Measurements from ENCODE around the gene WDR1. TPM values are rescaled to one million over a fixed set of nuclear protein-coding genes. Genes with fewer than 3 reads are reported as not detected.
A peak's percentile ranks its signal among the peaks of the same experiment; 100 is the strongest.

Gene WDR1
- total RNA-seq, 2 experiments from 2014 or later: 308 to 354 TPM

- Mint-ChIP-seq H3K27ac (no peak overlapping the region), H3K27me3 (peaks cover 2% of the 10 kb centered on the region), H3K4me1 (peaks cover 2% of the 10 kb centered on the region), H3K36me3 (ENCODE audit: low read depth) (no peaks in the 10 kb centered on the region), H3K4me3 (no peak overlapping the region), H3K9me3 (ENCODE audit: low read depth) (no peaks in the 10 kb centered on the region)
- POLR2A ChIA-PET: no interaction called here
- no peak for ATAC-seq
- intact Hi-C loops (cut with DNase I, micrococcal nuclease): no loop called here
- CTCF ChIA-PET: interaction anchor here (0.6 kb wide), 1 partner anchor 136 kb away, joined by 3 read pairs; no protein-coding TSS in a partner anchor
- no peak for DNase-seq
Observed at GRCh38 chr4:10030972-10031667, 85.5 kb downstream of the WDR1 start.

GRCh38 chr4:10029403-10029802 is 87.2 kb downstream of the WDR1 start:
- H3K27ac Mint-ChIP-seq: no peak overlapping the region
- H3K9me3 Mint-ChIP-seq (ENCODE audit: low read depth): no peaks in the 10 kb centered on the region

GRCh38 chr4:10028910-10029309 is 87.7 kb downstream of the WDR1 start:
- Mint-ChIP-seq H3K4me1 (peaks cover 2% of the 10 kb centered on the region), H3K36me3 (ENCODE audit: low read depth) (no peaks in the 10 kb centered on the region), H3K27me3 (peaks cover 2% of the 10 kb centered on the region), H3K27ac (no peak overlapping the region), H3K4me3 (no peak overlapping the region), H3K9me3 (ENCODE audit: low read depth) (no peaks in the 10 kb centered on the region)
- ChIA-PET CTCF (no interaction called here), POLR2A (no interaction called here)
- DNase-seq (no peak), ATAC-seq (no peak)
- intact Hi-C loops (cut with DNase I, micrococcal nuclease): no loop called here

More at GRCh38 chr4:10029403-10029802, 87.2 kb downstream of the WDR1 start:
- CTCF ChIA-PET: no interaction called here
- intact Hi-C loops (cut with DNase I, micrococcal nuclease): no loop called here
- Mint-ChIP-seq H3K4me3 (no peak overlapping the region), H3K4me1 (peaks cover 2% of the 10 kb centered on the region), H3K36me3 (ENCODE audit: low read depth) (no peaks in the 10 kb centered on the region), H3K27me3 (peaks cover 2% of the 10 kb centered on the region)
- ATAC-seq (no peak), DNase-seq (no peak)
- POLR2A ChIA-PET: no interaction called here

DNA sequence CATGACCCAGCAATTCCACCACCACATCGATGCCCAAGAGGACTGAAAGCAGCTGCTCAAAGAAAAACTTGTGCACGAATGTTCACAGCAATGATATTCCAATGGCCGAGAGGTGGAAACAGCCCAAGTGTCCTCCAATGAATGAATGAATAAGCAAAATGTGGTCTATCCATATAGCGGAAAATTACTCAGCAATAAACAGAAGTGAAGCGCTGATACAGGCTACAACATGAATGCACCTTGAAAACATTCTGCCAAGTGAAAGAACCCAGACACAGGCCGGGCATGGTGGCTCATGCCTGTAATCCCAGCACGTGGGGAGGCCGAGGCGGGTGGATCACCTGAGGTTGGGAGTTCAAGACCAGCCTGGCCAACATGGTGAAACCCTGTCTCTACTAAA is 90.1 kb downstream of the WDR1 start:
- Mint-ChIP-seq H3K27me3 (peaks cover 2% of the 10 kb centered on the region), H3K9me3 (ENCODE audit: low read depth) (no peaks in the 10 kb centered on the region), H3K27ac (no peak overlapping the region), H3K4me3 (no peak overlapping the region), H3K4me1 (no peaks in the 10 kb centered on the region), H3K36me3 (ENCODE audit: low read depth) (no peaks in the 10 kb centered on the region)
- intact Hi-C loops (cut with DNase I, micrococcal nuclease): no loop called here
- DNase-seq (no peak), ATAC-seq (no peak)
- POLR2A ChIA-PET: no interaction called here
- CTCF ChIA-PET: interaction anchor here (0.7 to 1.1 kb wide), 2 partner anchors 305 to 323 kb away, joined by 3 read pairs; no protein-coding TSS in a partner anchor

DNA sequence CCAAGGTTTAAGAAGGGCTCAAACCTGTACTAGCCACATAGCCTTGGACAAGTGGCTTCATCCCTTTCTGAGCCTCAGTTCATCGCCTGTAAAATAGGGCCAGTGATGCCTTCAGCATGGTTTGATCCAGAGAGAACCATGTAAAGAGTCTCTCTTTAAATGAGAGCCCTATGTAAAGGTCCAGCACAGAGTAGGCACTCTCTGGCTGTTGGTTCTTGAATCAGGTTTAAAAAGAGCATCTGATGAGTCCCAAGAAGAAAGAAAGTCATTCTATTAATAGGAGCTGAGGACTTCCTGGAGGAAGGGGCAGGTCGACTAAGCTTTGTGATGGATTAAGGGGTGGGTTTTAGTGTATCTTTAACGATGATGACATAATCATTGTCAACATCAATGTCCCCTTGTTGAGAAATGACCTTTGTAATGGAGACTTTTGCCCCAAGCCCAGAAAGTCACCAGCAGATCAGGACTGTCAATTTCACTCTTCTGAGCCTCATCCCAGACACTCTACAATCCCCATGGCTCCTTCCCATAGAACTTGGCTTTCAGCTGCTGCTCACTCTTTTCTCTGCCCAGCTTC is 91.3 kb downstream of the WDR1 start:
- intact Hi-C loops (cut with DNase I, micrococcal nuclease): no loop called here
- H3K27ac Mint-ChIP-seq: no peak overlapping the region
- no peaks in the 10 kb centered on the region for H3K4me1 Mint-ChIP-seq
- H3K27me3 Mint-ChIP-seq: peaks cover 2% of the 10 kb centered on the region
- H3K4me3 Mint-ChIP-seq: no peak overlapping the region
- no peak for DNase-seq
- no peaks in the 10 kb centered on the region for H3K36me3 Mint-ChIP-seq (ENCODE audit: low read depth)
- ChIA-PET POLR2A (no interaction called here), CTCF (interaction anchor here (0.6 to 1.1 kb wide), 3 partner anchors 322 to 495 kb away, joined by 3 to 4 read pairs (median 3); no protein-coding TSS in a partner anchor)
- no peaks in the 10 kb centered on the region for H3K9me3 Mint-ChIP-seq (ENCODE audit: low read depth)
- no peak for ATAC-seq

Small RNA genes lying within 50 kb of the gene (microRNA-seq; reads per million reads assigned to microRNA genes)
- 3.5 reads per million, percentile 3 among the genes with 10 or more reads in this experiment for gene MIR3138 (ENCODE audit: borderline replicate concordance)

Other genes with a start within 250 kb of the WDR1 start
- under 1 TPM; 0.39 to 0.76 TPM for gene SLC2A9, start 95.3 kb downstream of the WDR1 start, total RNA-seq

All from activated CD4-positive, alpha-beta T cell treated with anti-CD3 and anti-CD28 coated beads for 36 hours (primary cell).